PFSK-1 (cell line): Measurements from ENCODE around the gene USP27X. TPM values are rescaled to one million over a fixed set of nuclear protein-coding genes. Genes with fewer than 3 reads are reported as not detected.

Experiments
- FOXP2 ChIP-seq: optimal IDR thresholded peaks from 2 replicates; pipeline ENCODE3; 2011; ENCODE audit warnings: borderline replicate concordance, control low read depth, inconsistent platforms; ENCODE audit not compliant: insufficient read depth; ENCODE audit errors: extremely low read length, extremely low read depth
- POLR2AphosphoS5 ChIP-seq: IDR thresholded peaks from 2 replicates; pipeline ENCODE4 v1.6.1; 2012; ENCODE audit warnings: low read depth, mild to moderate bottlenecking, control low read depth, low read length, moderate library complexity
- REST ChIP-seq, 2 experiments: IDR thresholded peaks; 2 replicates each; pipeline versions ENCODE4 v1.6.1 to v1.8.0; 2011 to 2012; ENCODE audit warnings: low read depth in 2 of 2, low read length in 2 of 2, control low read depth in 1 of 2, inconsistent platforms in 1 of 2, mild to moderate bottlenecking in 1 of 2, moderate library complexity in 1 of 2; ENCODE audit not compliant: insufficient read depth in 1 of 2
- SIN3A ChIP-seq: IDR thresholded peaks from 2 replicates; pipeline ENCODE4 v1.6.1; 2012; ENCODE audit warnings: mild to moderate bottlenecking, low read length, moderate library complexity, borderline replicate concordance; ENCODE audit not compliant: insufficient read depth
- TAF1 ChIP-seq: IDR thresholded peaks from 2 replicates; pipeline ENCODE4 v1.6.1; 2012; ENCODE audit warnings: low read length, control low read depth, borderline replicate concordance; ENCODE audit not compliant: insufficient read depth
- polyA plus RNA-seq: library from polyadenylated mRNA; unstranded; fragments of >200 nt; gene quantifications from one replicate; pipeline ENCODE4 v1.2.1, GENCODE V29; 2012; ENCODE audit warnings: low read depth, missing spikeins; ENCODE audit not compliant: insufficient read length

USP27X gene
- 3.2 TPM for polyA plus RNA-seq

GRCh38 chrX:49878834-49879655 is at the start of gene USP27X:
TSS of gene USP27X (plus strand) at chrX:49879484. CDS start at chrX:49880308, 824 bp downstream.
- TF ChIP-seq REST (IDR thresholded peaks at IDR 0.05; ENCODE audit: insufficient read depth in 1 of 2, low read depth in 2 of 2, low read length in 2 of 2) (no peak), SIN3A (peak; percentile 14; the same call in 1 of the 2 replicates), FOXP2 (no peak), TAF1 (no peak), POLR2AphosphoS5 (0 out of 2 replicates have a peak, but pooled peaks have one; percentile 13)

GRCh38 chrX:49838374-49838773 is 40.9 kb upstream of the USP27X start:
- TF ChIP-seq FOXP2 (no peak), REST (IDR thresholded peaks at IDR 0.05; ENCODE audit: insufficient read depth in 1 of 2, low read depth in 2 of 2, low read length in 2 of 2) (no peak), TAF1 (no peak), POLR2AphosphoS5 (no peak), SIN3A (no peak)

GRCh38 chrX:49840679-49841078 is 38.6 kb upstream of the USP27X start:
- TF ChIP-seq REST (IDR thresholded peaks at IDR 0.05; ENCODE audit: insufficient read depth in 1 of 2, low read depth in 2 of 2, low read length in 2 of 2): no peak
- no peak for TF ChIP-seq POLR2AphosphoS5
- no peak for TF ChIP-seq FOXP2
- no peak for TF ChIP-seq TAF1
- TF ChIP-seq SIN3A: no peak

- no peak for TF ChIP-seq POLR2AphosphoS5
- TF ChIP-seq TAF1: no peak
- TF ChIP-seq SIN3A: no peak
- TF ChIP-seq FOXP2: no peak
- no peak for TF ChIP-seq REST (IDR thresholded peaks at IDR 0.05; ENCODE audit: insufficient read depth in 1 of 2, low read depth in 2 of 2, low read length in 2 of 2)
Observed at GRCh38 chrX:49842621-49843020, 36.7 kb upstream of the USP27X start.
